NOMO-1 (cell line): ENCODE data around the gene PGM1.

Source experiments
- DNase-seq, 2 experiments: peaks; one replicate each; lab custom pipeline; 2025; ENCODE audit not compliant: unreplicated experiment in 2 of 2; lab: John Stamatoyannopoulos, UW

The PGM1 gene

DNA sequence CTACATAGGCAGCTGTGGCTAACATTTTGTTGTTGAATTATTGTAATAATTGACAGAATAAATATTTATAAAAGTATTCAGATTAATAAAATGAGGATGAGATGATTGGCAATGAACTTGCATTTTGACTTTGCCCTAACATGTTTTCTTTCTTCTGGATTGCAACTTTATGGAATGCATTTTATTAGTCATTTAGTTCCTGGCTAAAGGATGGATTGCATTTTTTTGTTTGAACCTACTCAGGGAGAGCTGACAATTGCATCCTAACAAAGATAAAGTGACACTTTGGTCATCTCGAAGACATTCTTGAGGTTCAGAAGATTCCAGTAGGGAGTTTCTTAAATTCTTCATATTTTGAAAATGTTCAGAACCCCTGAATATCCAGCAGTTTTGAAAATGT lies 37.5 kb downstream of the PGM1 start:
- DNase-seq = no peak

DNA sequence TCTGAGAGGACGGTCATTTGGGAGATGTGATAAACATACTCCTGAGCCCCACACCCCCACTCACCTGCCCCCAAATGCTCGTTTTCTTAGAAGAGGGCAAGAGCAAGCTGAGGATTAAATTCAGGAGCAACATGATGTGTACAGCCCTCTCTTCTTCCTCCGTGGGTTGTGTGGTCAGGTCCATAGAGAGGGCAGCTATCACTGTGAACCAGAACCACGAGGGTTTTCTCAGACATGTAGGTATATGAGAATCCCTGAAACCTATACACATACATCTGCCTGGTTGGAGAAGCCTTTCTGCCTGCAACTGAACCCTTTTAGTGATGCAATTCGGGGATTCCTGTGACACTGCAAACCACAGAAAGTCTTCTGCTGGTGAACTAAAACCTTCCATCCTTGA lies 38.9 kb downstream of the PGM1 start:
- DNase-seq = no peak

DNA sequence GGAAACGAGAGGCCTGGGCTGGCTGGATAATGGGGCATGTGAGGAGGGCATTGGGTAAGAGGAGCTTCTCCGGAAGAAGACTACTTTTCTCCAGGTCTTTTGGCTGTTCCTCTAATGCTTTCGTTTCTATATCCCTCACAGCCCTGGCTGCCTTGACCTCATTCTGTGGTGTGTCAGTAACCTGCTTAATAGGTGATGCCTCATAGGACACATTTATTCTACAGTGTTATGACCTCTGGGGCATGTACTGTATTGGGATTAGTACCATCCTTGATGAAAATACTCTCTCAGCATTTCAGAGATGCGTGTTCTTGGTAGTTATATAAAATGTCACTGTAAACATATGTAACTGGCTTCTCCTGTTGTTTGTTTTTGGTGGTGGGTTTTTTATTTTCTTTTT lies 40.1 kb downstream of the PGM1 start:
- DNase-seq = no peak

DNA sequence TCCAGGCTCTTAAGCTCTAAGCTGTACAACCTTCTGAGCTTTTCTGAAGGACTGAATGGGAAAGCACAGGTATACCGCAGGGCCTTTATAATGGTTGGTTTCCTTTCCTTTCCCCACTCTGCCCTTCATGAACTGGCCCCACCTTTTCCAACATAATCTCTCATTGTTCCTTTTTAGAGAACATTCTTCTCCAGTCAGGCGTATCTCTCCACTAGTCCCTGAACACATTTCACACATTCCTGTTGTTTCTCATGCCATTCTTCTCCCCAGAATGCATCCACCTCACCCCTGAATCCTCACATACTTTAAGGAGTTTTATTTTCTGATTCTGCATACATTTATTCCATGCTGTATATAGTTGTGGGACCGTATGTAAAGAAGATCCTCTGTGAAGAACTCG lies 41.3 kb downstream of the PGM1 start:
- DNase-seq = no peak

DNA sequence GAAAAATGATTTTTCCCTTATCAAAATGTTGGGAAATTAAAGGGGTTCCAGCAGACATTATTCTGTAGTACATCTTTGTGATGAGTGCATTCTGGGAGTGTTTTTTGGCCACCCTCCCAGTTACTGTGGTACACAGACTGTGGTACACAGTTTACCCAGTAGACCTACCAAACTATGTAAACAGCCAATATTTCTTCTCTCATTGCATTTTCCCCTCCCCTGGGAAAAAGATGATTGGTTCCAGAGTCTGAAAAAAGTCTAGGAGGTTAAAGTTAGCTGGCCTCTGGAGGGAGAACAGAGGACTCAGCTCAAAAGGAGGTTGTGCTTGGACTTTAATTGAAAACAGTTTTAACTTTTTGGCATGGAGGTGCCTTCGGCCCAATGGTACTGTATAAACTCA lies 42.5 kb downstream of the PGM1 start:
- DNase-seq = no peak

DNA sequence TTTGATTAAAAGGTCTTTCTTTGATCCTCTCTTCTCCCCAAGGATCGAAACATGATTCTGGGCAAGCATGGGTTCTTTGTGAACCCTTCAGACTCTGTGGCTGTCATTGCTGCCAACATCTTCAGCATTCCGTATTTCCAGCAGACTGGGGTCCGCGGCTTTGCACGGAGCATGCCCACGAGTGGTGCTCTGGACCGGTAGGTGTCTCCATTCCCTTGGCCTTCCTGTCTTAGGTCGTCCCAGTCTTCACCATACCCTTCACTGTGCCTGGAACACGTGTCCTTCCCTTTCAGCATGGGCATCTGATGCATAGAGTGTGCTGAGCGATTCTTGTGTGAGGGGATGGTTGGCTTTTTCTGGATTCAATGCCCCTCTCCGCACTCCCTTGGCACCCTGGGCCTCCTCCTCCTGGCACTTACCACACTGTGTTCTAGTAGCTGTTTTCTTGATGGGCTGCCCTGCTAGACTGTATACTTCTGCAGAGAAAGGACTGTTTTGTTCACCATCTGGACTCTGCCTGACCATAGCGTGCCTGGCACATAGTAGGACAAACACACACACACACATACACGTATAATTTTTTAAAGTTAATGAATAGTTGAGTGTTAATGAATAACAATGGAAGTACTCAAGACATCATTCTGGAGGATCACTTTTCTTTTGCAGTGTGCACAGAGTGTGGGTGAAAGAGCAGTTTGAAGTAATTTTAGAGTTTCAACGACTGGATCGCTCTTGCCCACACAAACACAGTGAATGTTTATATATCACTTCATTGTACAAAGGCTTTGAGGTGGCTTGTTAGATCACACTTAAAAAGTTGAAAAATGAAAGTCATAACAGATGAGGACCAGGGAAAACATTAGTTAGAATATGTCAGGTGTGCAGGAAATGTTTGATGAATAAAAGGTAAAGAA lies 43.2 kb downstream of the PGM1 start:
- DNase-seq = no peak

DNA sequence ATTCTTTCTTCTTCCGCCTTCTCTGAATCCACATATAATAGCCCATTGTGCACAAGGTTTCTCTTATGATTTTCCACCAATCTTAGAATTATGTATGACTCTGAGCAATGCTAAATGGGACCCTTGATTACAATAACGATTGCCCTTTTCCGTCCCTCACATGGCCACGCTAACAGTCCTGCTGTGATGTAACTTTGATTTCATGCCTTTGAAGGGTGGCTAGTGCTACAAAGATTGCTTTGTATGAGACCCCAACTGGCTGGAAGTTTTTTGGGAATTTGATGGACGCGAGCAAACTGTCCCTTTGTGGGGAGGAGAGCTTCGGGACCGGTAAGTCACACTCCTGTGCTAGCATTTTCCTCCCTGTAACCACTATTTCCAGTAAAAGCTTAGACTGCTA lies 45.3 kb downstream of the PGM1 start:
- no peak for DNase-seq

DNA sequence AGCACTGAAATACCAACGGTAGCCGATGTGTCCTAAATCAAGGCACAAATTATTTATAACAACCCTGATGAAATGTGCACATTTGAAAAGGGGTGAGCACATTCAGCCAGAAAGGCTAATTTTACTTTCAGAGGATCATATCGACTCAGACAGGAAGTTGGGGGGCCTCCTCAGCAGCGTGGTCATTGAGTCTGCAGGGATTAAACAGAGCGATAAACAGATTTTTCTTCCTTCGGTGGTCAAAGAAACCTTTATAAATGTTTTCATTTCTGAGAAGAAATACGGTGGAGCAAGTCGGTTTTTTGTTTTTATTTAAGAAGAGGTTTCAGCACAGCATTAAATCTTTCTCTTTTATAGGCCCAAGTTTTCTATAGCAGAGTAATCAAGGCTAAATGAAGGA lies 45.7 kb downstream of the PGM1 start:
- no peak for DNase-seq

DNA sequence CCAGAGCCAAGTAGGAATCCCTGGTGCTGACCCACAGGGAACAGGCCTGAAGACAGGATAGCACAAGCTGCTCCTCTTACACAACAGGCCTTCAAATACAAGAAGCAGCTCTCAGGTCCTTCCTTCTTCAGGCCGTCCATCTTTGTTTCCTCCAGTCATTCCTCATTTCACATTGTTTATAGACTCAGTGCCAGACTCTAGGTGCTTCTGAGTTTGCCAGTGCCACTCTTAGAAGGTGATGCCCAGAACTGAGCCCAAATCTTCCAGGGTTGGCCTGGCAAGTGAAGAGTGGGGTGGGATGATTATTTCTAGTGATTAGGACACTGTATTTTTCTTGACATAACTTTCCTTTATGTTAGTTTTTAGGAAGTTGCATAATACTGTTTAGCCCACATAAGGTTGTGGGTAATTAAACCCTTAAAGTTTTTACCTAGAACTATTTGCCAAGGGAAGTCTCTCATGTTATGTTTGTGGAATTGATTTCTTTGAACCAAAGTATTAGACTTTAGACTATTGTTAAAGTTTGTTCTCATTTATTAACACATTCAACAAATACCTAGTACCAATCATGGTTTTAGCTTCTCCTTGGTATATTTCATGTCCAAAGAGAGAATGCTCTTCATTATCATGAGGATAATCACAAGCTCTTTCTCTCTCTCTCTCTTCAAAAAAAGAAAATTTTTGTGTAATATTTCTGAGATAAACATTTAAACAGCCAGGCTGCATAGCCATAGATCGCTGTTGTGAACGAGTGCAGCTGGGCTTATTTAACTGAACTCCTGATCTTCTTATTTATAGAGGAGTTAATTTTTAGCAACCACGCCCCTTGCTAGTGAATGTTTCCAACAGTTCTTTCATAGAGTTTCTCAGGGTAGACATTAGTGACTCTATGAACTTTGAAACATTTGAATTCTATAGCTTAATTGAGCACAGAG lies 47.7 kb downstream of the PGM1 start:
- DNase-seq = peak; percentile 42 to 85

DNA sequence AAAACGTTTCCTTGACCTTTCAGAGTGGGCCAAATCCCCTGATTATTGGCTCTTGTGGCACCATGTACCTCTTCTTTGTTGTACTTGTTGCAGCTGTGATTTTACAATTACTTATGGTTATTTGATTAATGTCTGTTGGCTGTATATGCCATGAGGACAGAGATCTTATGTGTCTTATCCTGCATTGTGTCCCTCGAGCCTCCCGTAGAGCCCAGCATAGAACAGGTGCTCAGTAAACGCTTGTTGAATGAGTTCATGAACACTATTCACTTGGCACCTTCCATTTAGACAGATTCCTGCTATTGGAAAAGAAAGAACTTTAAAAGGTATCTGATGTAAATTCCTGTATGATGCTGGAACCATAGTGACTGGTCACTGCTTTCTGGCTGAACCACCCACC lies 48.4 kb downstream of the PGM1 start:
- no peak for DNase-seq

DNA sequence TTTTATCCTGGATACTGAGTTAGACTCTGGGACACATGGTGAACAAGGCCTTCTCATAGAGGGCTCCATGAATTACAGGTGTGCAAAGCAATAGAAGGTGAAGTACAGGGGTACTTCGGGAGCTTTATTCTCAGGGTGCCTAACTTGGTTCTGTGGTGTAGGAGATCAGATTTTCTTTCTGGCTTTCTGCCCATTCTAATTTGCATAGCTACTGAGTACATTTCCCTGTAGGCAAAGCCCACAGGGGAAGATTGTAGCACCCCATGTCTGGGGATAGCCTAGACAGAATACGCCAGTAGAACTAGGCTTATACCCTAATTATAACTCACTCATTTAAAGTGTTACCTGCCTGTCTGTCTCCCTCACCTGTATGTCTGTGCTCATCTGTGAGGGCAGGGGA lies 49.7 kb downstream of the PGM1 start:
- DNase-seq = no peak

DNA sequence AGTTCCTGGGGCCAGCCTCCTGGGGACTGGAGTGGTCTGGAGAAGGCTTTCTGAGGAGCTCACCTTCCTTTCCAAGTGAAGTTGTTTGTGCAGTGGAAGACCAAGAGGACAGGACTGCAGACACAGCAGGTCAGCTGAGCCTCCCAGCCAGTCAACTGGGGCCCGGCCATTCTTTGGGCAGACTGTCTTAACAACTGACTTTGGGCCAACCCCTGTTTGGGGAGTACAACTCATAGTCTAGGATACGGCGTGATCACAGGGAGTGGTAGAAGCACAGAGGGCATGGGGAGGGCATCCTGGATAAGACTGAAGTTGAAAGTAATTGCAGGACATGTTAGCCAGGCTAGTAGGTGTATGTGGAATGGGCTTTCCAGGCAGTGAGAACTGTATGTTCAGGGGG lies 50.3 kb downstream of the PGM1 start:
- DNase-seq = no peak

DNA sequence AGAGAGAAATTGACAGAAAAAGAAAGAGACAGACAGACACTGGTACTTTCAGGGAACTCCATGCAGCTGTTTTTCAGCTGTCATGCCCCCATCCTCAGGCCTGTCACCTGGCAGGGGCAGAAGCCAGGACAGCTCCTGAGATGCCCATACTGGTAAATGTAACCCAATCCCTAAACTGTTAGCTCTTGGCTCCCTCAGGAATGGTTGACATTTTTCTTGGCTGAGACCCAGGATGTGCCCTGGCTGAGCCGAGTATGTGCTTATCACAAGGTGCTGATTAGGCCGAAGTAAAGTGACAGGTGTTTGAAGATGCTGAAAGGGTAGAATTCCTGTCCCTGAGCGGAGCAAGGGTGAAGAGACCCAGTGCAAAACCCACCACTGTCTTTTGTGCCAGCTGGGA lies 50.7 kb downstream of the PGM1 start:
- no peak for DNase-seq

DNA sequence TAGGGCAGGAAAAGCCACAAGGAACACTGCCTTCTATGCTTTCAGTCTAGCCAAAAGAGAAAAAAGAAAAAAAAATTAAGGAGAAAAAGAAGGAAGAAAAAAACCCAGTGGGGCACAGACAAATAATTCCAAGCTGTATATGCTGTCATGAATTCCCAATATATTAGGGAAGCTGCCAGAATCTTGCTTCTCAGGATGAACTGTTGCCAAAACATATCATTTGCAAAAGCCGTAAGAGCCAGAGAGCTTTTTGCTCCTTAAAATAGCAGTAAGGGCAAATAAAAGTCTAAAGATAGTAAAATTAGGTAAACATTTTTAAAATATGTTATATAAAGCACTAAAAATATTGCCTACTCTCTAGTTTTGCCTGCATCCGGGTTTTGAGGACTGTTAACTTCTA lies 52.1 kb downstream of the PGM1 start:
- no peak for DNase-seq

DNA sequence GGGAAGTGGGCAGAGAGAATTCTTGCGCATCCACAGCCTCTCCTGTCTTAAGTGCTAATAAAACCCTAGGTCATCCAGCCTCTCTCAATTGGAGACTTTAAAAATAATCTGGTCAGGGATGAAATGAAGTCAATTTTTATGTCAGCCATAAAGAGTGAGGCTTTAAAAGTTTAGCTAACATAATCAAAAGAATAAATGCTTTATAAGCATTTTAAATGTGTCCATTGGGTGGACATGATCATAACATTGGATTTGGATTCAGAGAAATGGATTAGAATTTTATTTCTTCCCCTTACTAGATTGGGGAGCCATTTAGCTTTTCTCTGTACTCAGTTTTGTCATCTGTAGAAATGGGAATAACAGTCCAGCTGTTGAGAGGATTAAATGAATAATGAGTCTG lies 55.5 kb downstream of the PGM1 start:
- no peak for DNase-seq

DNA sequence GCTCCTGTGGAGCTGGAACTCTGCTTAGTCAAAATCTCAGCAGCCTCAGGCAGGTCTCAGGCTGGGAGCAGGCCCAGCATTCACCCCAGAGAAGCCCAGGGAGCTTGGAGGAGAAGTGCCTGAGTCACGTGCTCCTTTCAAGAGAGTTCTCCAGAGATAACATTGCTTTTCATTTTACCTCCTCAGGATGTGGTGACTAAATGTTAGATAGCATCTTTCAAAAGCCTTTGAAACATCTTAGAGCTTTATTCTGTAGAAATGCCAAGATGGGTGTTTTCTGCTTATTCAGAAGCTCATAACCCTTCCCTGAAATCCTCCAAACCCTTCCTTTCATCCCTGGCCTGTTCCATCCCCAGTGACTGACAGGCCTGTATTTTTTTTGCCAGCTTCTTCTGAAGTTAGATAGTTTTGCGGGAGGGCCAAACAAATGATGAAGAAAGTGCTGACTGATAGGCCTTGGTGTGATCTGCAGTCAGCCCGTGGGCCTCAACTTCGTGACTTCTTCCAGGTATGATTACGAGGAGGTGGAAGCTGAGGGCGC lies 58.0 kb downstream of the PGM1 start:
- DNase-seq = no peak

DNA sequence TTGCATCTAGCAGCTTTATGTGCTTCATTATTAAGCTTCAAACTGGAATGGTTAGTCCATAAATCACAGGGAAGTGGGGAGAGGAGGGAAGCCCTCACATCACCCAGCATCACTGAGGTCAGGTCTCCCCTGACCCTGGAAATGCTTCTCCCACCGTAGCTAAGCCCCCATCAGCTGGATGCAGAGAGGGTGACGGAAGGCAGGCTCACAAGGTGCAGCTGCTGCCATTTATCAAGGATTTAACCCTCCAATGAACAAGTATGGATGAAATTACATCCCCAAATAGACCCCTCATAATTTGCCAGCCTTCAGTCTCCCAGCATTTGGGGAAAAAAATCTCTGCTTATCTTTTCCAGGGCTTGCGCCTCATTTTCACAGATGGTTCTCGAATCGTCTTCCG lies 60.8 kb downstream of the PGM1 start:
- no peak for DNase-seq

DNA sequence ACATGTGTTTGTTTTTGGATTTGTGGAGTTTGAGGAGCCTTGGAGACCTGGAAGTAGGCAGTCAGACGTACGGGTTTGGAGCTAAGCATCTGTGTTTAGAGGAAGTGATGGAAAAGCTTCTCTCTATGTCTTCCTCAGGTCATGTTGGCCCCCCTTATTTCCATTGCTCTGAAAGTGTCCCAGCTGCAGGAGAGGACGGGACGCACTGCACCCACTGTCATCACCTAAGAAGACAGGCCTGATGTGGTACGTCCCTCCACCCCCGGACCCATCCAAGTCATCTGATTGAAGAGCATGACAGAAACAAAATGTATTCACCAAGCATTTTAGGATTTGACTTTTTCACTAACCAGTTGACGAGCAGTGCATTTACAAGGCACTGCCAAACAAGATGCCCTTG lies 66.2 kb downstream of the PGM1 start:
- DNase-seq = no peak

DNA sequence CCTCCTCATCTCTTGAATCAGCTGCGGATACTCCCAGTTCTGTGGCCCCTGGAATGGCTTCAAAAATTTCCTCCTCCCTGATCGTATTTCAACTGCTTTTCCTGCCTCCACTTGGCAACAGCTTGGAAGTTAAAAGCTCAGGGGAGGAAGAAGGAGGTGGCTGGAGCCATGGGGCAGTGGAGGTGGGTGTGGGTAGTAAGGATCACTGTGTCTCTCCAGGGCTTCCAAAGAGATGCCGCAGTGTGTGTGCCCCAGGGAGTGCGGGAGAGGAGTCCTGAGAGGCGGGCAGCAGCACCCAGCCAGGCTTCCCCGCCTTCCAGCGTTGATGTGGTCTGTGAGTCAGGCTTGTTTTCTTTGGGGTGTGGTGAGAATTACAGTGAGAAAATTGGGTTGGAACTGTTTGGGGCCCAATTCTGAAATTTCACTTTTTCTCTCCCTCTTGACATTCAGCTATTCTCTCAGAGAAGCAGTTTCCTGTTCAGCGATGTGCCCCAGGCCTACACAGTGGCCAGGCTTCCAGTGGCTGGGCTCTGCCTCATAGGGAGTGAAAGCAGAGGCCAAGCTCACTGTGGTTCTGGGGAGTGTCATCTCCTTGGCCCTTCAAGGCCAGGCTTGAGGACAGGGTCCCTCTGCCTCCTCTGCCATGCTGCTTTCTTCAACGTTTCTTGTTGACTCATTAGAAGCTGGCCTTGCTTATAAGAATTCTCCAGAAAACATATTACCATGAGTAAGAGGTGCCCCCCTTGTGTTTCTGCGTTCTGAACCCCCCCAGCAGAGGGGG lies 69.0 kb downstream of the PGM1 start:
- no peak for DNase-seq

DNA sequence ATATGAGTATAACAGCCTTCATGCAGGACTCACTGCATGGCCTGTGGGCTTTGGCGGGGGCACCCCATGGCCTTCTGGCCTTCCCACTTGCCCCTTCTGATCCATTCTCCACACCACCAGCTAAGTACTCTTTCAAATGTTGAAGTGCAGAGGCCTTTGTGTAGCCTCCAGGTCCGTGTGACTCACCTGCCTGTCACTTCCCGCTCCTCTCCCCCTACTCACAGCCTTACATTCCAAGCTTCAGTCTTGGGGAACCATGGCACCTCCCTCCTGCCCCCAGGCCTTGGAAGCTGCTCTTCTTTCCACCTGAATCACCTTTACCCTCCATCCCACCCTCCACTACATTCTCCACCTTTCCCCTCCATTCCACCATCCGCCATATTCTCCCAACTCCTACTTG lies 69.6 kb downstream of the PGM1 start:
- no peak for DNase-seq

DNA sequence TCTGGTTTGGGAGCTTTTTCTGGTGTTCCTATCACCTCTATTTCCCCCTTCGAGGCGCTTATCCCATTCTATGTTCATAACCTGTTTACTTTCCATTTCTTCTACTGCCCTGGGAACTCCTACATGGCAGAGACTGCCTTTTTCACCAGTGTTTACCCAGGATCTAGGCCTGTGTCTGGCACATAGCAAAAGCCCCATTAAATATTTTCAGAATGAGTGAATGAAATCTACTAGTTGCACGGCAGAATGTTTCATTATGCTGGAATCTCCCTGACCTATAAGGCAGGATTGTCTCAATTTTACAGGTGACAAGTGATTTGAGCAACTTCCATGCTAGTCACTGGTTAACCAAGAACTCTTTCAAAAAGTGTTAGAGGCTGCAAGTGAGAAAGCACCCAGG lies 70.1 kb downstream of the PGM1 start:
- no peak for DNase-seq
